Activated naive CD8-positive, alpha-beta T cell (primary cell): ENCODE results near the gene OR6C68.

ENCODE experiments used
- H3K27ac Mint-ChIP-seq: one replicate; pipeline ENCODE4 v1.8.0; 2021; ENCODE audit warnings: mixed read lengths
- H3K27me3 Mint-ChIP-seq: one replicate; pipeline ENCODE4 v1.8.0; 2021; ENCODE audit warnings: mixed read lengths
- H3K36me3 Mint-ChIP-seq: one replicate; pipeline ENCODE4 v1.8.0; 2021; ENCODE audit warnings: mixed read lengths
- H3K4me1 Mint-ChIP-seq: one replicate; pipeline ENCODE4 v1.8.0; 2021; ENCODE audit warnings: low read depth, mixed read lengths
- H3K4me3 Mint-ChIP-seq: one replicate; pipeline ENCODE4 v1.8.0; 2021; ENCODE audit warnings: mild to moderate bottlenecking, mixed read lengths
- H3K9me3 Mint-ChIP-seq: one replicate; pipeline ENCODE4 v1.8.0; 2021; ENCODE audit warnings: low read depth, mixed read lengths

Gene OR6C68

GRCh38 chr12:55515696-55516095 is 23.5 kb downstream of the OR6C68 start:
- H3K27me3 Mint-ChIP-seq: peaks cover 18% of the 10 kb centered on the region
- H3K27ac Mint-ChIP-seq: no peak overlapping the region
- no peaks in the 10 kb centered on the region for H3K4me1 Mint-ChIP-seq
- no peaks in the 10 kb centered on the region for H3K36me3 Mint-ChIP-seq
- H3K4me3 Mint-ChIP-seq: no peak overlapping the region
- H3K9me3 Mint-ChIP-seq: no peaks in the 10 kb centered on the region

- Mint-ChIP-seq H3K27me3 (peaks cover 18% of the 10 kb centered on the region), H3K4me1 (no peaks in the 10 kb centered on the region), H3K36me3 (no peaks in the 10 kb centered on the region), H3K27ac (no peak overlapping the region), H3K9me3 (no peaks in the 10 kb centered on the region), H3K4me3 (no peak overlapping the region)
Observed at GRCh38 chr12:55516391-55516790, 24.2 kb downstream of the OR6C68 start.
